Islet of Langerhans (tissue), 1 donor: Measurements from ENCODE around the gene INPP4B.

Experiments used
- FAIRE-seq: peaks from one replicate; lab custom pipeline; 2011; peaks lifted over from hg19 to GRCh38; lab: Jason Lieb, UNC

INPP4B gene

GRCh38 chr4:142211444-142211843, 634.7 kb downstream of the INPP4B start:
- FAIRE-seq: no peak

GRCh38 chr4:142203505-142203904, 642.6 kb downstream of the INPP4B start:
- FAIRE-seq: peak; percentile 99

GRCh38 chr4:142202404-142203332, 643.4 kb downstream of the INPP4B start:
- no peak for FAIRE-seq

- FAIRE-seq: no peak
Measured at GRCh38 chr4:142201041-142201440, 645.1 kb downstream of the INPP4B start.

- FAIRE-seq: no peak
Measured at GRCh38 chr4:142194905-142195304, 651.2 kb downstream of the INPP4B start.

- FAIRE-seq: no peak
Measured at GRCh38 chr4:142191901-142192300, 654.2 kb downstream of the INPP4B start.

- FAIRE-seq: no peak
Measured at GRCh38 chr4:142181021-142181420, 665.1 kb downstream of the INPP4B start.

GRCh38 chr4:142169216-142169615, 676.9 kb downstream of the INPP4B start:
- FAIRE-seq: no peak

- no peak for FAIRE-seq
Measured at GRCh38 chr4:142168181-142168580, 677.9 kb downstream of the INPP4B start.

- no peak for FAIRE-seq
Measured at GRCh38 chr4:142164767-142165500, 681.2 kb downstream of the INPP4B start.

GRCh38 chr4:142161086-142161485, 685.0 kb downstream of the INPP4B start:
- no peak for FAIRE-seq

- no peak for FAIRE-seq
Measured at GRCh38 chr4:142160509-142160908, 685.6 kb downstream of the INPP4B start.

- FAIRE-seq: no peak
Measured at GRCh38 chr4:142158980-142159379, 687.1 kb downstream of the INPP4B start.

- no peak for FAIRE-seq
Measured at GRCh38 chr4:142156256-142156655, 689.8 kb downstream of the INPP4B start.

- no peak for FAIRE-seq
Measured at GRCh38 chr4:142155347-142155746, 690.8 kb downstream of the INPP4B start.

GRCh38 chr4:142150483-142150882, 695.6 kb downstream of the INPP4B start:
- FAIRE-seq: no peak

GRCh38 chr4:142144813-142145212, 701.3 kb downstream of the INPP4B start:
- FAIRE-seq: no peak

GRCh38 chr4:142142366-142143054, 703.6 kb downstream of the INPP4B start:
- no peak for FAIRE-seq

- no peak for FAIRE-seq
Measured at GRCh38 chr4:142141224-142141623, 704.9 kb downstream of the INPP4B start.

GRCh38 chr4:142130666-142131065, 715.4 kb downstream of the INPP4B start:
- no peak for FAIRE-seq

GRCh38 chr4:142129931-142130330, 716.2 kb downstream of the INPP4B start:
- no peak for FAIRE-seq

- FAIRE-seq: no peak
Measured at GRCh38 chr4:142129473-142129872, 716.6 kb downstream of the INPP4B start.

GRCh38 chr4:142128529-142128928, 717.6 kb downstream of the INPP4B start:
- no peak for FAIRE-seq
